ENCODE results near the gene KRTAP19-4. TPM values are rescaled to one million over a fixed set of nuclear protein-coding genes. Genes with fewer than 3 reads are reported as not detected.

KRTAP19-4 gene
- total RNA-seq, 1 donor from 2014 or later = not detected

- Mint-ChIP-seq H3K4me3 (no peak within 1 kb of the TSS), H3K9me3 (peaks cover 2% of the 10 kb centered on the region), H3K4me1 (no peaks in the 10 kb centered on the region), H3K27me3 (no peaks in the 10 kb centered on the region), H3K36me3 (ENCODE audit: low read depth) (no peaks in the 10 kb centered on the region), H3K27ac (no peak within 1 kb of the TSS)
- no peak for TF ChIP-seq CTCF (IDR thresholded peaks at IDR 0.05)
- ChIA-PET CTCF (no interaction called here), POLR2A (no interaction called here)
- no peak for DNase-seq
- no peak for ATAC-seq (ENCODE audit: low read depth)
- intact Hi-C loops (cut with micrococcal nuclease) = loop anchor here (10.0 kb wide), 1 partner anchor 47 kb away; the partner anchor contains the start of gene KRTAP15-1
Measured at GRCh38 chr21:30491963-30492428, 5.0 kb downstream of the KRTAP19-4 start, which contains the start of gene KRTAP19-3. Gene KRTAP19-3 (minus strand): TSS chr21:30492013. CDS start chr21:30491957, 56 bp downstream.

GRCh38 chr21:30487336-30487735, 9.6 kb downstream of the KRTAP19-4 start, which contains the start of gene KRTAP19-2:
Gene KRTAP19-2 (minus strand): TSS chr21:30487436. CDS start chr21:30487348, 88 bp downstream.
- Mint-ChIP-seq H3K27me3 (no peaks in the 10 kb centered on the region), H3K4me1 (no peaks in the 10 kb centered on the region), H3K9me3 (peaks cover 14% of the 10 kb centered on the region), H3K27ac (no peak within 1 kb of the TSS), H3K4me3 (no peak within 1 kb of the TSS), H3K36me3 (ENCODE audit: low read depth) (no peaks in the 10 kb centered on the region)
- ATAC-seq (ENCODE audit: low read depth) = no peak
- no peak for DNase-seq
- intact Hi-C loops (cut with micrococcal nuclease) = no loop called here
- POLR2A ChIA-PET = no interaction called here
- CTCF ChIA-PET = no interaction called here
- no peak for TF ChIP-seq CTCF (IDR thresholded peaks at IDR 0.05)

- ATAC-seq (ENCODE audit: low read depth) (no peak), DNase-seq (no peak)
- Mint-ChIP-seq H3K27ac (no peak overlapping the region), H3K4me1 (no peaks in the 10 kb centered on the region), H3K9me3 (peaks cover 14% of the 10 kb centered on the region), H3K27me3 (no peaks in the 10 kb centered on the region), H3K36me3 (ENCODE audit: low read depth) (no peaks in the 10 kb centered on the region), H3K4me3 (no peak overlapping the region)
- no peak for TF ChIP-seq CTCF (IDR thresholded peaks at IDR 0.05)
- intact Hi-C loops (cut with micrococcal nuclease) = no loop called here
- ChIA-PET POLR2A (no interaction called here), CTCF (no interaction called here)
Measured at GRCh38 chr21:30486180-30486579, 10.8 kb downstream of the KRTAP19-4 start.

GRCh38 chr21:30482130-30482529, 14.8 kb downstream of the KRTAP19-4 start:
- H3K27me3 Mint-ChIP-seq = no peaks in the 10 kb centered on the region
- H3K9me3 Mint-ChIP-seq = peaks cover 13% of the 10 kb centered on the region
- no peaks in the 10 kb centered on the region for H3K4me1 Mint-ChIP-seq
- intact Hi-C loops (cut with micrococcal nuclease) = no loop called here
- no peaks in the 10 kb centered on the region for H3K36me3 Mint-ChIP-seq (ENCODE audit: low read depth)
- H3K27ac Mint-ChIP-seq = no peak overlapping the region
- ChIA-PET CTCF (no interaction called here), POLR2A (no interaction called here)
- H3K4me3 Mint-ChIP-seq = no peak overlapping the region
- TF ChIP-seq CTCF (IDR thresholded peaks at IDR 0.05) = no peak
- ATAC-seq (ENCODE audit: low read depth) = no peak
- no peak for DNase-seq

GRCh38 chr21:30480145-30480544, 16.8 kb downstream of the KRTAP19-4 start, which contains the start of gene KRTAP19-1:
Gene KRTAP19-1 (minus strand): TSS chr21:30480367. CDS start chr21:30480317, 50 bp downstream.
- intact Hi-C loops (cut with micrococcal nuclease) = no loop called here
- no peak within 1 kb of the TSS for H3K27ac Mint-ChIP-seq

More at GRCh38 chr21:30480145-30480544, 16.8 kb downstream of the KRTAP19-4 start, which contains the start of gene KRTAP19-1:
- DNase-seq = no peak
- no peak for TF ChIP-seq CTCF (IDR thresholded peaks at IDR 0.05)
- ChIA-PET POLR2A (no interaction called here), CTCF (no interaction called here)
- Mint-ChIP-seq H3K36me3 (ENCODE audit: low read depth) (no peaks in the 10 kb centered on the region), H3K4me3 (no peak within 1 kb of the TSS), H3K27me3 (no peaks in the 10 kb centered on the region), H3K9me3 (peaks cover 6% of the 10 kb centered on the region), H3K4me1 (no peaks in the 10 kb centered on the region)
- no peak for ATAC-seq (ENCODE audit: low read depth)

Data from activated B cell treated with CpG ODN at 0.5 μM for 24 hours (primary cell).